Hepatocyte (in vitro differentiated cells): ENCODE measurements around the gene TMC2. TPM values are rescaled to one million over a fixed set of nuclear protein-coding genes. Genes with fewer than 3 reads are reported as not detected.

Experiments used
- DNase-seq: peaks from one replicate; pipeline ENCODE4 v3.0.0-alpha.2; 2016; ENCODE audit warnings: low spot score
- H2AFZ ChIP-seq: fragments of 200-600 bp; sonication (generic); 2 replicates; pipeline ENCODE4 v1.6.0; 2016; ENCODE audit warnings: antibody characterized with exemption, mild to moderate bottlenecking
- H3K27ac ChIP-seq: fragments of 200-600 bp; sonication (generic); 2 replicates; pipeline ENCODE4 v1.5.1; 2016; ENCODE audit warnings: mild to moderate bottlenecking
- H3K27me3 ChIP-seq: fragments of 200-600 bp; sonication (generic); 2 replicates; pipeline ENCODE4 v1.6.1; 2016
- H3K36me3 ChIP-seq: fragments of 200-600 bp; sonication (generic); replicated peaks from 2 replicates; pipeline ENCODE4 v1.5.1; 2016; ENCODE audit warnings: low read depth; ENCODE audit not compliant: insufficient read depth
- H3K4me1 ChIP-seq: fragments of 200-600 bp; sonication (generic); 2 replicates; pipeline ENCODE4 v1.5.1; 2016; ENCODE audit warnings: mild to moderate bottlenecking, moderate library complexity; ENCODE audit not compliant: insufficient read depth
- H3K4me2 ChIP-seq: fragments of 200-600 bp; sonication (generic); 2 replicates; pipeline ENCODE4 v1.6.0; 2016
- H3K4me3 ChIP-seq: fragments of 200-600 bp; sonication (generic); 2 replicates; pipeline ENCODE4 v1.5.1; 2016; ENCODE audit warnings: mild to moderate bottlenecking
- H3K79me2 ChIP-seq: fragments of 200-600 bp; sonication (generic); 2 replicates; pipeline ENCODE4 v1.6.0; 2017; ENCODE audit warnings: mild to moderate bottlenecking
- H3K9me2 ChIP-seq: fragments of 200-600 bp; sonication (generic); replicated peaks from 2 replicates; pipeline ENCODE4 v1.6.0; 2017; ENCODE audit warnings: mild to moderate bottlenecking; ENCODE audit not compliant: insufficient read depth
- H3K9me3 ChIP-seq: fragments of 200-600 bp; sonication (generic); 2 replicates; pipeline ENCODE4 v1.5.1; 2016; ENCODE audit warnings: low read depth, mild to moderate bottlenecking
- H4K20me1 ChIP-seq: fragments of 200-600 bp; sonication (generic); 2 replicates; pipeline ENCODE4 v1.6.0; 2016; ENCODE audit warnings: mild to moderate bottlenecking; ENCODE audit not compliant: insufficient read depth, poor library complexity, severe bottlenecking
- CTCF ChIP-seq: fragments of 200-600 bp; sonication (generic); IDR thresholded peaks from 2 replicates; pipeline ENCODE4 v1.5.1; 2016; ENCODE audit warnings: antibody characterized with exemption, mild to moderate bottlenecking; ENCODE audit not compliant: poor library complexity
- EZH2 ChIP-seq: fragments of 200-600 bp; sonication (generic); IDR thresholded peaks from 2 replicates; pipeline ENCODE4 v1.6.1; 2016; ENCODE audit warnings: antibody characterized with exemption, mild to moderate bottlenecking, borderline replicate concordance
- EZH2phosphoT487 ChIP-seq: fragments of 200-600 bp; sonication (generic); IDR thresholded peaks from one replicate; pipeline ENCODE4 v1.6.1; 2018; ENCODE audit warnings: antibody characterized with exemption, mild to moderate bottlenecking, low read depth, moderate library complexity; ENCODE audit not compliant: unreplicated experiment, severe bottlenecking
- WGBS: methylation state at CpG from one replicate; pipeline ENCODE4 v1.1.6; 2016; ENCODE audit warnings: low lambda C conversion rate; ENCODE audit errors: missing lambda C conversion rate; 5-methylcytosine and 5-hydroxymethylcytosine counted together
- polyA plus RNA-seq: library from polyadenylated mRNA; unstranded; fragments of >200 nt; fragmentation: Nextera tagmentation; extraction: Ambion mirVana; gene quantifications from 2 replicates; pipeline ENCODE4 v1.2.1, GENCODE V29; 2016
- total RNA-seq: library from RNA; depleted of rRNA; stranded (reverse); fragments of >200 nt; gene quantifications from 2 replicates; pipeline ENCODE4 v1.2.3, GENCODE V29; 2014

Gene TMC2
- total and polyA plus RNA-seq, 2 experiments from 2014 or later: not detected

- H3K9me3 ChIP-seq: no peaks in the 10 kb centered on the region
- no peaks in the 10 kb centered on the region for H4K20me1 ChIP-seq
- H2AFZ ChIP-seq: no peak overlapping the region
- no peak for DNase-seq
- no peaks in the 10 kb centered on the region for H3K4me1 ChIP-seq
- no peaks in the 10 kb centered on the region for H3K79me2 ChIP-seq
- TF ChIP-seq CTCF (no peak), EZH2 (no peak), EZH2phosphoT487 (no peak)
- H3K27ac ChIP-seq: no peak overlapping the region
- H3K9me2 ChIP-seq: no peaks in the 10 kb centered on the region
- WGBS: 77% methylated on average over 2 of the region's 2 CpGs
- H3K4me2 ChIP-seq: no peak overlapping the region
- H3K27me3 ChIP-seq: peaks cover 16% of the 10 kb centered on the region
- no peak overlapping the region for H3K4me3 ChIP-seq
- H3K36me3 ChIP-seq: no peaks in the 10 kb centered on the region
Measured at GRCh38 chr20:2541940-2542339, 5.6 kb downstream of the TMC2 start.

GRCh38 chr20:2542361-2542760, 6.0 kb downstream of the TMC2 start:
- H3K27me3 ChIP-seq: peaks cover 21% of the 10 kb centered on the region

GRCh38 chr20:2544211-2544610, 7.8 kb downstream of the TMC2 start:
- Histone ChIP-seq H3K27me3 (peaks cover 21% of the 10 kb centered on the region), H3K4me1 (no peaks in the 10 kb centered on the region), H4K20me1 (no peaks in the 10 kb centered on the region), H3K36me3 (no peaks in the 10 kb centered on the region), H3K9me3 (no peaks in the 10 kb centered on the region), H3K9me2 (no peaks in the 10 kb centered on the region), H3K4me3 (no peak overlapping the region), H3K4me2 (no peak overlapping the region), H2AFZ (no peak overlapping the region), H3K79me2 (no peaks in the 10 kb centered on the region), H3K27ac (no peak overlapping the region)
- no peak for DNase-seq
- TF ChIP-seq EZH2: no peak
- no peak for TF ChIP-seq EZH2phosphoT487
- TF ChIP-seq CTCF: no peak
- WGBS: 77% methylated on average over 1 of the region's 1 CpG

More at GRCh38 chr20:2542361-2542760, 6.0 kb downstream of the TMC2 start:
- Histone ChIP-seq H3K4me1 (no peaks in the 10 kb centered on the region), H3K36me3 (no peaks in the 10 kb centered on the region), H3K9me3 (no peaks in the 10 kb centered on the region), H3K4me3 (no peak overlapping the region), H3K27ac (no peak overlapping the region), H3K9me2 (no peaks in the 10 kb centered on the region), H4K20me1 (no peaks in the 10 kb centered on the region), H2AFZ (no peak overlapping the region), H3K4me2 (no peak overlapping the region), H3K79me2 (no peaks in the 10 kb centered on the region)
- TF ChIP-seq EZH2: no peak
- TF ChIP-seq EZH2phosphoT487: no peak
- no peak for TF ChIP-seq CTCF
- WGBS: 96% methylated on average over 4 of the region's 4 CpGs
- no peak for DNase-seq

GRCh38 chr20:2545594-2545993, 9.2 kb downstream of the TMC2 start:
- WGBS: 76% methylated on average over 2 of the region's 2 CpGs
- Histone ChIP-seq H3K4me3 (no peak overlapping the region), H3K27me3 (peaks cover 21% of the 10 kb centered on the region), H3K9me3 (no peaks in the 10 kb centered on the region), H3K4me2 (no peak overlapping the region), H3K4me1 (no peaks in the 10 kb centered on the region), H3K27ac (no peak overlapping the region), H3K9me2 (no peaks in the 10 kb centered on the region), H4K20me1 (no peaks in the 10 kb centered on the region), H3K36me3 (no peaks in the 10 kb centered on the region), H2AFZ (no peak overlapping the region), H3K79me2 (no peaks in the 10 kb centered on the region)
- DNase-seq: no peak
- TF ChIP-seq EZH2: no peak
- TF ChIP-seq EZH2phosphoT487: no peak
- no peak for TF ChIP-seq CTCF
